HG02798 (cell line): Measurements from ENCODE around the gene TNNT1.
A peak's percentile ranks its signal among the peaks of the same experiment; 100 is the strongest.
"Not testable (repeated sequence)": the region's sequence is repeated elsewhere in the genome, so short reads cannot be mapped to it uniquely, and the experiment has no call there.

ENCODE experiments used
- ATAC-seq: cut with Tn5 transposase; IDR thresholded peaks from one replicate; pipeline ENCODE4 v1.9.1; 2021; ENCODE audit warnings: mild to moderate bottlenecking; ENCODE audit not compliant: unreplicated experiment, poor library complexity

The TNNT1 gene, protein sequence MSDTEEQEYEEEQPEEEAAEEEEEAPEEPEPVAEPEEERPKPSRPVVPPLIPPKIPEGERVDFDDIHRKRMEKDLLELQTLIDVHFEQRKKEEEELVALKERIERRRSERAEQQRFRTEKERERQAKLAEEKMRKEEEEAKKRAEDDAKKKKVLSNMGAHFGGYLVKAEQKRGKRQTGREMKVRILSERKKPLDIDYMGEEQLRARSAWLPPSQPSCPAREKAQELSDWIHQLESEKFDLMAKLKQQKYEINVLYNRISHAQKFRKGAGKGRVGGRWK

DNA sequence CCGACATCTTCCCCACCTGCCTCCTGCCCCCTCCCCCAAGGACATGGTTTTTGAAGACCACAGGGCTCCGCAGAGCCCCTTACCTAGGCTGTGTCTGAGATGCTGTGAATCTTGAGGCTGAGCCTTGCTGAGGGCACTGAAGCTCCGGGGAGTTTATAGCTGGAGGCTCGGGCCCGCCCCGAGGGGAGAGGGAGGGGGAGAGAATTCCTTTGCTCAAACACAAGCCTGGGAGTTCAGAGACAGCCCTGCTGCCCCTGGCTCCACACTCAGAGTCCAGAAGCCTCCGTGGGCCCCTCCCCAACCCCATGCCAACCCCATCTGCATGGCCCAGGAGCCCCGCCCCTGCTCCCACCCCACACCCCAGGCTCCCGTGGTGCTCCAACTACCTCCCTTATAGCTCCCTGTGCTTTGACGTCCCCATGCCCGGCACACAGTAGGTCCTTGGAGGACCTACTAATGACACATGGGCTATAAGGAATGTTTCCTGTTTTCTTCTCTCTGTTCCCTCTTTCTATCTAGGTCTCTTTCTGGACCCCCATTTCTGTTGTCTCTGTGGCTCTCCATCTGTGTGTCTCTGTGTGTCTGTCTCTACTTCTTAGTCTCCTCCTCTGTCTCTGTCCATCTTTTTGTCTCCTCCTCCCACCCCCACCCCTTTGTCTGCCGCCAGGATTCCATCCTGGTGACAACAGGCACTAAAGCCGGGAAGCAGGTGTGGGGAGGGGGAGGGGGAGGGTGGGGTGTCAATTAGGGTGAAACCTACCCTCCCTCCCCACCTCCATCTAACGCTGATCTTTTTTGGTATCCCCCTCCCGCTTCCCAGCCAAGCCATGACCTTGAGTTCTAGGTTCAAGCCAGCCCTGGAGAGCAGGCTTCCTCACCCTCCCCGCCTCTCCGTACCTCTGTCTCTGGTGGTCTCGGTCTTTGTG lies at the start of gene TNNT1:
TSS of gene TNNT1 (minus strand) at position 129 of the 926 bp plus-strand sequence. CDS start 2,049 bp downstream, outside the sequence.
- ATAC-seq = no peak

DNA sequence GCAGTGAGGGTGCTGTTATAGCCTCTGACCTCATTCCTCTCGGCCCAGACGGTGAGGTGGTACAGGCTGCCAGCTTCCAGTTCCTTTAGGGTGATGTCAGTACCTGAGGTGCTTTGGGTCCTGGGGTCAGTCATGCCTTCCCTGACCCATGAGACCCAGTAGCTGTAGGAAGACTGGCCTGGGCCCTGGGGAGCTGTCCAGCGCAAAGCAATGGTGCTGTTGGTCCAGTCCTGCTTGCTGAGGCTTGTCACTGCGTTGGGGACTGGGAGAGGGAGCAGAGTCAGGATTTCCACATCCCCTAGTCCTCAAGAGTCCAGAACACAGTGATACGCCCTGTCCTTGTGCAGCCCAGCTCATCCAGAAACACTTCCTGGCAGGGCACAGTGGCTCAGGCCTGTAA lies 49.6 kb upstream of the TNNT1 start:
- ATAC-seq = no peak

DNA sequence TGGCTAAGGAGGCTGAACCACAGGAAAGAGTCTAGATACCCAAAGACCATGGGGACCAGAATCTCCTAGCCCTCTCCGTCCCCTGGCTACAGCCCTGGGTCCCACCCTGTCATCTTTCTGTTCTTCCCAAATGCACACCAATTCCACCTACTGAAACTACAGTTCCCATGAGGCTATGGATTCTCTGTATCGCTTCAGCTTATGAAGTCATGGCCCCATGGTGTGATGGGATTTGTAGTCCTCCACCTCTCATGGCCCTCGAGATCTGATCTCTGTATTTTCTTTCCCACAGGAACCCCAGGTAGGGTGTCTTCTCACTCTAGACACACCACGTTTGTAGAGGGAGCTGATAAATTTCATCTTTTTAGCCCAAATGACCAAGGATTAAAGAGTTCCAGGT lies 48.5 kb upstream of the TNNT1 start:
- no peak for ATAC-seq

DNA sequence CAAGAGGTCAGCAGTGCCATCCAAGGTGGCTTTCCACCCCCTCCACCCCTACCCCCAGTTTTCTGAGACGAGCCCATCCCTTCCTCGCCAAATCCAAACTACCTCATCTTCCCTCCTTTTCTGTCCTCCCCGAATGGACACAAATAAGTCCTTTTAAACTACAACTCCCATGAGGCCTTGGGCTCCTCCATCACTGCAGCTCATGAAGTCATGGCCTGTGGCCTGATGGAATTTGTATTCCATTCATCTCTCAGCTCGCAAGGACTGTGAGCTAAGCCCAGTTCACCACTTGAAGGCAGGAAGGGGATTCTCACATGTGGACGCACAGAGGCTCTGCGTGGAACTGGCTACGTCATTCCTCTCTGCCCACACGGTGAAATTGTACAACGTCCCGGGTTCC lies 47.8 kb upstream of the TNNT1 start:
- ATAC-seq = no peak

DNA sequence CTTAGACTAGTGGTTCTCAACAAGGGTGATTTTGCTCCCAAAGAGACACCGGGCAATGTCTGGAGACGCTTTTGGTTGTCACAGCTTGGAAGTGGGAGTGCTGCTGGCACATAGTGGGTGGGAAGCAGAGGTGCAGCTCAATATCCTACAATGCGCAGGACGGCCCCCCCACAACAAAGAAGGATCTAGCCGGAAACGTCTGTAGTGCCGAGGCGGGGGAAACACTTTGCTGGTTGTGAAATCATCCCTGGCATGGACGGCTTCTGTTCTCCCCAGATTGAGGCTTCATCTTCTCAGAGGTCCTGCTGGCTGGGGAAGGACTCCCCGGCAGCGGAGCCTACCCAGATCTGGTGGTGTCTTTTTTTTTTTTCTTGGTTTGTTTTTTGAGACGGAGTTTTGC lies 44.5 kb upstream of the TNNT1 start:
- ATAC-seq = no peak

DNA sequence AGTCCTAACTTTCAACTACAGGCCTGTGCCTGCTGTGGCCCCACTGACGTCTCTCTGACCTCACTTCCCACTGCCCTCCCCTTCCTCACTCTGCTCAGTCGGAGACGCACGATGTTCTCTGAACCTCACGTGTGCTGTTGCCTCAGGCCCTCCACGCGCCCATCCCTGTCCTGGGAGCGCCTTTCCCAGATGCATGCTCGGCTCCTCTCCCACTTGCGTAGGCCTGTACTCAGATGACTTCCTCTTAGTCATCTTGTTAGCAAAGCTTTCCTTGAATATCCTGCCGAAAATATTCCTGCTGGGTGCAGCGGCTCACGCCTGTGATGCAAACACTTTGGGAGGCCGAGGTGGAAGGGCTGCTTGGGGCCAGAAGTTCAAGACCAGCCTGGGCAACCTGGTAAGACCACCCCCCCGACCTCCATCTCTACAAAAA lies 40.4 kb upstream of the TNNT1 start:
- no peak for ATAC-seq

DNA sequence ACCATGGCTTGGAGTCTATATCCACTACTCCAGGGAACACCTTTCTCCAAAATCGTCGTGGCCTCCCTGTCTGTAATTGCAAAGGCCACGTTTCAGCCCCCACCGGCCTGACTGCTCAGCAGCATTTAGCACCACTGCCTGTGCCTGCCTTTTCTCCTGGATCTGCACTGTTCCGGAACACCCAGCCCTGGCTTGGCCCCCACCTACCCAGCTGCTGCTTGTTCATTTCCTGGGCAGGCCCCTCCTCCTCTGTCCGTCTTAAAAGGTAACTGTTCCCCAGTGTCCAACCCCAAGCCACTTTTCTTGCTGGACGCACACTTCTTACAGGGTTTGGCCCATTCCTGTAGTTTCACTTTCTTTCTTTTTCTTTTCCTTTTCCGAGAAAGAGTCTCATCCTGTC lies 39.6 kb upstream of the TNNT1 start:
- no peak for ATAC-seq

DNA sequence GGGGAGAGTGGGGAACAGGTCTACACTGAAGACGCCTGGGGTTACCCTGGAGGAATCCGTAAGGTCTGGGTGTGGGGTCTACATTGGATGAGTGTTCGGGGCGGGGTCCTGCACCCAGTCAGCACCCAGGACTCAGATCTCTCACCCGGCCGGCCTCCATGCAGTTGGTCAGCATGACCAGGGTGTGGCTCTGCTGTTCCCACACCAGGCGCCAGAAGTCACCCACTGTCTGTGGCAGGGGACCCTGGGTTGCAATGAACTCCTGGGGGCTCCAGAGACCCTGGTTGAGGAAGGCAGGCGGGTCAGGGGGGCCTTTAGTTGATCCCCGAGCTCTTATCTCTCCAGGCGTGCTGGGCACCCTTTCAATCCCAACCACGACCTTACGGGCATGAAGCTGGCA lies 37.1 kb upstream of the TNNT1 start:
- no peak for ATAC-seq

DNA sequence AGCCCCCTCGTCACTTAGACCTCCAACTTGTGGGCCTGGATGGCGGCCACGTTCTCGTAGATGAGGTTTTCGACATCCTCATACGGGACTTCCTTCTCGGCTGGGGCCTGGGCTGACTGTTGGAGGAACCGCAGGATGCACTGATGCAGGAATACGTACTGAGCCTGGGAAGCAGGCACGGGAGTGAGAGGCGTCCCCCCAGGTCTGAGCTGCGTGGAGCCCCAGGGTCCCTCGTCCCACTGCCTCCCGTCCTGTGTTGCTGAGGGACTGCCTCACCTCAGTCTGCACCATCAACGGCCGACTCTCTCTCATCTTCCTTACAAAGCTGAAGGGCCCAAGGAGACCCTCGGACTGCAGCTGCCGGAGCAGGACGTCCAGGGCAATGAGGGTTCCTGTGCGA lies 32.7 kb upstream of the TNNT1 start:
- no peak for ATAC-seq

DNA sequence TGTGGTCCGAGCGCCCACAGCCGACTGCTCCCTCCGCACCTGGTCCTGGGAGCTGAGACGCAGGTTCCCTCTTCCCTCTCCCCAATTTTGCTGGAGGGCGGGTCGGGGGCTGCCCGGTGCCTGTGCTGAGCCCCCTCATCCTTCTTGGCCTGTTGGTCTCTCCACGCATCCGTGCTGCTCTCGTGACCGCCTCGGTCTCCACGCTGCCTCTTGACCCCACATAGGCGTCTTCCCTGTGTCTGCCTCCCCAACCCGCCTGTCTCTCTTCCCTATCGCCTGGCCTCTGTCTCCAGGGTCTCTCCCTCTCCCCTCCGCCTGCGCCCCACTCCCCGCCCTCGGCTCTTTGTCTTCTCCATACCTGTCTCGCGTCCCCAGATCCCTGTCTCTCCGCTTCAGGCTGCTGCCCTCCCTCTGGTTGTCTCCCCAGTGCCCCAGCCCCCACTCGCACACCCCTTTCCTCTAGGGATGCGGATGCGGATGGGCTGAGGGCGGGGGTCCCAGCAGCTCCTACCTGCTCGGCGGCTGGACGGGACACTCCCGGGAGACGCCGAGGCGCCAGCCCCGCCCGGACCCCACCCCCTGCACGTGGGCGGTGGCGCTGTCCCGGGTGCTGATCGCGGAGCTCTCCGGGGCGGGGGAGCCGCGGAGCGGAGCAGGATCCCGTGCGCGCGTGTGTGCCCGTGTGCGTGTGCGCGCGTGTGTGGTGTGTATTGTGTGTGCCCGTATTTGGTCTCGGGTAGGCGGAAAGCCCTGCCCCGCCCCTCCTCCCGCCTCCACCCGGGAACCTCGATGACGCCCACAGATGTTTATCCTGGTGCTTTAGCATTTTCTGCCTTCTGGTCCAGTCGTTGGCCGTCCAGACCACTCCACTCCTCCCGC lies 30.8 kb upstream of the TNNT1 start, which contains the start of gene SYT5:
TSS of gene SYT5 (minus strand) at position 684 of the 879 bp plus-strand sequence. CDS start 1,248 bp downstream, outside the sequence.
- ATAC-seq = peak; percentile 23

DNA sequence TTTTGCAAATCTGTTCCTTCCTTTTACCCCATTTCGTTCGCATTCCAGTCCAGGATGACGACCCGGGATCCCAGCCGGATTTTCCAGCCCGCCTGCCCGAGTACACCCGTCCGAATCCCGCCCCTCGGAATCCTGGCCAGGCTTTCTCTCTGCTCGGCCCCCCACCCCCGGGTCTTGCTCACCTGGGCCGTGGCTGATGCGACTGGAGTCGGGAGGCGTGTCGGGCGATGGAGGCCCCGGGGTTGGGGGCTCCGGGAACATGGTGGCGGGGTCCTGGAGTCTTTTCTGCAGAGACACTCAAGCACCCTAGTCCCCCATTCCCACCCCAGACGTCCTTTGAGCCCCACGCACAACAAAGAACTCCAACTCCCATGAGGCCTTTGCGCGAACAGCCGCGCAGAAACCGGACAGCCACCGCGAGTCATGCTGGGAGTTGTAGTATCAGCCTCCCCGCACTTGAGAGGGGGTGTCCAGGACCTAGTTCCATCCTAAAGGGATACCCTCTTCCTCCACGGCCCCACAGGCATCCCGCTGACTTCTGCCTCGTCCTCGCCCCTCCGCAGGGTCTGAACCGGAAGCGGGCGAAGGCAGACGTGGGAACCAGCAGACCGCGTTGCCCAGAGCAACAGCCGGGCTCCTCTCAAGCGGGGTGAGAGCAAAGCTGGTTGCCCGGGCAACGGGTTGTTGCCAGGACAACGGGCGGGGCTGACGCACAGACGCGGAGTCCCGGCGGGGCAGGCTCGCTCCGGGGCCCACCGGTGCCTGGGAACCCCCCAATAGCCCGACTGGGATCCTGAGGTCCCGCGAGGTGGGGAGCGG lies 30.0 kb upstream of the TNNT1 start:
- ATAC-seq = peak; percentile 74

DNA sequence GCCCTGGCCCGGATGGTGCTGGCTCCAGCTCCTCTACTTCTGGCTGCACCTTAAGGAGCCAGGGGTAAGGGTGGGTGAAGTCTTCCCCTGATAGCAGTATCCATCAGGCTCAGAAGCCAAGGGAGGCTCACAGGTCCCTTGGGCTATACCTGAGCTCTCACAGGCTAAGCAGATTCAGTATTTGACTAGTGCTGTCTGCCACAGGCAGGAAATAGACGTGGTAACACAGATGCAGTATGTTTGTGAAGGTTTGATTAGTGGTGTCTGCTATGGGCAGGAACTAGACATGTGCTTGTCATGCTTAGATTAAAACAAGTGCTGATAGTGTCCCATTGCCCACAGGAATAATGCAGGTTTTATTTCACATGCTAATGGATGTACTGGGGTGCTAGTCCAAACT lies 27.1 kb upstream of the TNNT1 start:
- no peak for ATAC-seq

DNA sequence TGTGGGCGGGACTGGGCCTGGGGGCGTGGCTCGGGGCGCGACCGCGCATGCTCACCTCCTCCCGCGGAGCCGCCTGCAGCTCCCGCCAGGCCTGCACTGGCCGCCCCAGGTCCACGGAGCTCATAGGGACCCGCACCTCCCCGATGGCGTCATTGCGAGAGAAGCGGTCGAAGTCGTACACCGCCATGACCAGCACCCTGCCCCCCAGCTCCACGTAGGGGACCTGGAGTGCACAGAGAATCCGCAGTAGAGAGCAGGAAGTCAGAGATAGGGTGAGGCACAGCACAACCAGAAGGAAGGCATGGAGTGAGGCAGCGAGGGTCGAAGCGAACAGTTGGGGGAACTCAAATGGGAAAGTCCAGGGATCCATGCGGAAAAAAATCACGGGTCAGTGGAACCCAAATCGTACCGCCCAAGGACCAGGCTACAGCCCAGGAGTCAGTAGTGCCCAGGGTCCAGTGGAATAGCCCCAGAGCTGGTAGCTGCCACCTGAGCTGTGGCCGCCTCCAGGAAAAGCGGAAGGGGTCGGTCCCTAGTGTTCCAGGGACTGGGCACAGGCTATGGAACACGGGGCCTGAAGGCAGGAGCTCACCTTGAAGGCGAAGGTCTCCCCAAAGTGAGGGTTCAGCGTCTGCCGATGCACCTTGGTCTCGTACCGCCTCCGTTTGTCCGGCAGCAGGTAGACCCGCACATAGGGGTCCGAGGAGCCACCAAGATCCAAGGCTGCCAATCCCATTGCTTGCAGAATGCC lies 26.3 kb upstream of the TNNT1 start:
- no peak for ATAC-seq

DNA sequence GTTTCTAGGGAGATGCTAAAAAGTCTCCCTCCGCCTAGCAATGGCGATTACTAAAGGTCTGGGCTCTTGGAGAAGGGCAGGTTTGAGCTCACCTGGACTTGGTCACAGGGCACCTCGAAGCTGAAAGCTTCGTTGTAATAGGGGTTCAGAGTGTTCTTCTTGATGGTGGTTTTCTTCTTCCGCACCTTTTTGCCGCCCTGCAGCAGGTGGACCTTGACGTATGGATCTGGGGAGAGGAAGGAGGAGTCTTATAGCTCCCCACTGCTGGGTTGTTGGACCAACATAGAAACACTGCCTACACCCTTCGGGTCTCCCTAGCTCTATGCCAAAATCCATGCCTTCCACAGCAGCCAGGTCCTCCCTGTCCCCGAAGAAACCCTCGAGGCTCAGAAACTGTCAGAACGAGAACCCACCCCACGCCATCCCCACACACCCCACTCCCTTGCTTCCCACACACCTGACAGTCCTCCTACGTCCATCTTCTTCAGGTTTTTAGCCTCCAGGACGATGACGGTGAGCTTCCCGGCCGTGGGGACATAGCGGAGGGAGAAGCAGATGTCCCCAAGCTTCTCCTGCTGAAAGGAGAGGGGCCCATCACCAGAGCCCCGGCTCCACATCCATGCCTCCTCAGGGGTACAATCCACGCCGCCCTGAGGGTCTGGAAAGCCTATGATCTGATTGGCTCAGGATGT lies 25.6 kb upstream of the TNNT1 start:
- no peak for ATAC-seq

DNA sequence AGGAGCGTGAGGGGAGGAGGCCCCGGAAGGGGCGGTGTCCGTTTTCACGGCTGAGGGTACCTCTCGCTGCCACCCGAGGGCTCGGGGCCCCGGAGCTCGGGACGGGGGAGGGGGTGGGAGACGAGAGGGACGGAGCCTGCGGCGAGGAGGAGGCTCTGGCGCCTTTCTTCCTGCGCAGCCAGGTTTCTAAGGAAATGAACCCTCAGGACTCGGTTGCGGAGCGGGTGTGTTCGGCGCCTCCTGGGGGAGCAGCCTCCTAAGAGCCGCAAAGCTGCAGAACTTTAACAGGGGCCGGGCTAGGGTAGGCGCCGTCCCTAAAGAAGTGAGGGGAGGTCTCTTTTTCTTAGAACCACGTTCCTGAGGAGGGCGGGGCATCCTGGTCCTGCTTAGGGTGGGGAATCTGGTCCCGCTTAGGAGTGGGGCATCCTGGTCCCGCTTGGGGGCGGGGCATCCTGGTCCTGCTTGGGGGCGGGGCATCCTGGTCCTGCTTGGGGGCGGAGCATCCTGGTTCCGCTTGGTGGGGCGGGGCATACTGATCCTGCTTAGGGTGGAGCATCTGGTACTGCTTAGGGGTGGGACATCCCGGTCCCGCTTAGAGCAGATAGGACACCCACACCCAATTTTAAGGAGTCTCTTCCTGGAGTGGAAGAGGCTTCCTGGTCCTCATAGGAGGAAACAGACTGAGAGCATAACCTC lies 24.9 kb upstream of the TNNT1 start:
- no peak for ATAC-seq

DNA sequence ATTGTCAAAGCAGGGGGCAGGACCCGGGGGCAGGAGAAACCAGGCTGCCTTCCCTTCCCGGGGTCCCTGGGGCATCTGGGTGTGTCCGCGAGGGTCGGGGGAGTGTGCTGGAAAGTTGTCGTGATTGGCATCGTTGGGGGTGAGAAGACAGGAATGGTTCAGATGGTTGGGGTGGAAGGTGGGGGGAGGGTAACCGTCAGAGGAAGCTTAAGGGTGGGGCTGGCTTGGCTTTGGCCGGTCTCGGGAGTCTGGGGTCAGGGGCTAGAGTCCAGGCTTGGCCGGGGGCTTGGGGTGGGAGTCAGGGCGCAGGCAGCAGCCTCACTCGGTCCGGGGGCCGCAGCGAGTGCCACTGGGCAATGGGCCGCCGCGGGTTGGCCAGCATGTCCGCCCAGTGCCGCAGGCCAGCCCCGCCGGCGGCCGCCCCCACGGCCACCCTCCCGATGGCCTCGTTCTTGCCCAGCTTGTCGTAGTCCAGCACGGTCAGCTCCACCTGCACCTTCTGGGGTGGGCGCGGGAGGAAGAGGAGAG lies 24.2 kb upstream of the TNNT1 start:
- ATAC-seq = no peak

DNA sequence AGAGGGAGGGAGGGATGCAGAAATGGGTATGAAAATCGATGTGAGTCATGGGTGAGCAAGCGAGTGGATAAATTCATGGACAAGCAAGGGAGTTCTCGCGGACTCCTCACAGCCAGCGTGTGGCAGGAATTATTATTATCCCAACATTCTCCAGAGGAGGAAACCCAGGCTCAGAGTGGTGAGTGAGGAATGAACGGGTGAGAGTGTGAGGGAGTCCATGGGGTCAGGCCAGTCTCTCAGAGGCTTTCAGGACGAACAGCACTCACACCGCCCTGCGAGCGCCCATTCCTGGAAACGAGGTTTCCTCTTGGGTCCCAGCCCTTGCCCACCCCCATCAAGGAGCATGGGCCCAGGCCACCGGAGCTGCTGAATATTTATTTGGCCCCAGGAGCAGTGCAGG lies 23.7 kb upstream of the TNNT1 start:
- ATAC-seq = no peak

DNA sequence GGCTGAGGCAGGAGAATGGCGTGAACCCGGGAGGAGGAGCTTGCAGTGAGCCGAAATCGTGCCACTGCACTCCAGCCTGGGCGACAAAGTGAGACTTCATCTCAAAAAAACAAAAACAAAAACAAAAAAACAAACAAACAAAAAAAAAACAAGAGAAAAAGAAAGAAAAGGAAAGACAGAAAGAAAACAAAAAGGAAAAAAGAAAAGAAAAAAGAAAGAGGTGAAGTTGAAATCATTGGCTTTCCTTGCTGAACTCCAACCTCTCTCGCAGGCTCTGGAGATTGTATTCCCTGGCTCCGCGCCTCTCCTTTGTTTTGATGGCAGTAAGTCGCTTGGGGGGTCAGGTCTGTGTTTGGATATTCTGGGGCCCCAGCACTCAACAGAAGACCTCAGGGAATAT lies 23.3 kb upstream of the TNNT1 start:
- ATAC-seq = not testable (repeated sequence)
